GM12801 (cell line): ENCODE measurements around the gene LRPAP1.

Experiments
- CTCF ChIP-seq: IDR thresholded peaks from one replicate; pipeline ENCODE4 v1.5.1; 2011; ENCODE audit warnings: control low read depth; ENCODE audit not compliant: insufficient read length; ENCODE audit errors: extremely low read depth

LRPAP1 gene

GRCh38 chr4:3462321-3462789, 69.9 kb downstream of the LRPAP1 start:
- no peak for TF ChIP-seq CTCF

- TF ChIP-seq CTCF: no peak
Observed at GRCh38 chr4:3461515-3462291, 70.5 kb downstream of the LRPAP1 start.

GRCh38 chr4:3460926-3461325, 71.3 kb downstream of the LRPAP1 start:
- no peak for TF ChIP-seq CTCF

- TF ChIP-seq CTCF: no peak
Observed at GRCh38 chr4:3458371-3458770, 73.9 kb downstream of the LRPAP1 start.
